Neural progenitor cell (in vitro differentiated cells): Measurements from ENCODE around the gene SCPEP1.

Source experiments
- EZH2 ChIP-seq: fragments of 200-600 bp; sonication (generic); IDR thresholded peaks from 2 replicates; pipeline ENCODE4 v1.6.1; 2017; ENCODE audit warnings: antibody characterized with exemption, mild to moderate bottlenecking, moderate library complexity
- TF ChIP-seq, protein P1 (sequence below): fragments of 200-600 bp; sonication (generic); IDR thresholded peaks from 2 replicates; pipeline ENCODE4 v1.5.1; 2017; ENCODE audit warnings: antibody characterized with exemption, mild to moderate bottlenecking

- TF ChIP-seq EZH2: no peak
- TF ChIP-seq, protein P1, sequence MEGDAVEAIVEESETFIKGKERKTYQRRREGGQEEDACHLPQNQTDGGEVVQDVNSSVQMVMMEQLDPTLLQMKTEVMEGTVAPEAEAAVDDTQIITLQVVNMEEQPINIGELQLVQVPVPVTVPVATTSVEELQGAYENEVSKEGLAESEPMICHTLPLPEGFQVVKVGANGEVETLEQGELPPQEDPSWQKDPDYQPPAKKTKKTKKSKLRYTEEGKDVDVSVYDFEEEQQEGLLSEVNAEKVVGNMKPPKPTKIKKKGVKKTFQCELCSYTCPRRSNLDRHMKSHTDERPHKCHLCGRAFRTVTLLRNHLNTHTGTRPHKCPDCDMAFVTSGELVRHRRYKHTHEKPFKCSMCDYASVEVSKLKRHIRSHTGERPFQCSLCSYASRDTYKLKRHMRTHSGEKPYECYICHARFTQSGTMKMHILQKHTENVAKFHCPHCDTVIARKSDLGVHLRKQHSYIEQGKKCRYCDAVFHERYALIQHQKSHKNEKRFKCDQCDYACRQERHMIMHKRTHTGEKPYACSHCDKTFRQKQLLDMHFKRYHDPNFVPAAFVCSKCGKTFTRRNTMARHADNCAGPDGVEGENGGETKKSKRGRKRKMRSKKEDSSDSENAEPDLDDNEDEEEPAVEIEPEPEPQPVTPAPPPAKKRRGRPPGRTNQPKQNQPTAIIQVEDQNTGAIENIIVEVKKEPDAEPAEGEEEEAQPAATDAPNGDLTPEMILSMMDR: no peak
These were observed 62.6 kb downstream of the SCPEP1 start for GRCh38 chr17:57040571-57040970.
